ENCODE results near the gene SSR1.
"Not testable (repeated sequence)": the region's sequence is repeated elsewhere in the genome, so short reads cannot be mapped to it uniquely, and the experiment has no call there.

SSR1 gene

DNA sequence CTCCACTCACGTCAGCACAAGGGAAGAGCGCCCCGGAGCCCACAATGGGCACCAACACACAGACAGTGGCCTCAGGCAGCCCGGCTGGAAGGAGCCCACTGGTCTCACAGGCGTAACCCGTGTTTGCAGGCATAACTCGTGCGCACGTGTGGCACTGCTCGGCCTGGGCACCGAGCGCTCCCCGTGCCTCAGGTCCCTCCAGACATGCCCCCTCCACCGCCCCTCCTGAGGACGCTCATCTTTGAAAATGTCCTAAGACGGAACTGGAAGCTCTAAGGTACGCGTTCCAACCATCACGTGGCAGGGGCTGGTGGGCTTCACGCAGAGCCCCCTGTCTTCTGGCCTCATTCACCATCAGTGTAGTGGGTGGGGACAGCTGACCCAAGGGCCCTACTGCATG, 44.6 kb downstream of the SSR1 start:
- Histone ChIP-seq H3K4ac (ENCODE audit: low read depth, low read length) (no peak overlapping the region), H3K4me2 (ENCODE audit: low read length) (no peak overlapping the region), H3K36me3 (ENCODE audit: control insufficient read depth in 1 of 2, insufficient read depth in 2 of 2, low read length in 2 of 2) (no peaks in the 10 kb centered on the region), H3K4me3 (ENCODE audit: low read depth, low read length) (no peak overlapping the region), H3K18ac (ENCODE audit: low read length) (no peak overlapping the region), H4K8ac (ENCODE audit: low read depth, low read length) (no peak overlapping the region), H2BK5ac (ENCODE audit: low read depth, low read length, poor library complexity) (no peak overlapping the region), H3K27me3 (ENCODE audit: insufficient read depth, low read length) (no peaks in the 10 kb centered on the region), H4K91ac (ENCODE audit: low read depth, low read length) (no peak overlapping the region), H3K14ac (ENCODE audit: low read length) (no peak overlapping the region), H3K79me1 (ENCODE audit: low read length) (no peaks in the 10 kb centered on the region), H4K12ac (ENCODE audit: low read depth, low read length) (no peak overlapping the region), H3K4me1 (ENCODE audit: control insufficient read depth in 1 of 2, insufficient read depth in 2 of 2, low read length in 2 of 2) (peaks cover 0 to 2% of the 10 kb centered on the region in 2 experiments), H3K9me3 (ENCODE audit: insufficient read depth, low read depth, low read length) (peaks cover 5% of the 10 kb centered on the region), H2AK5ac (ENCODE audit: low read length) (no peak overlapping the region), H2BK12ac (ENCODE audit: low read length) (no peak overlapping the region), H3K27ac (ENCODE audit: low read depth, low read length) (no peak overlapping the region), H3K79me2 (ENCODE audit: control insufficient read depth, insufficient read depth, low read length, poor library complexity) (no peaks in the 10 kb centered on the region), H2BK120ac (ENCODE audit: insufficient read depth, low read length, poor library complexity) (no peak overlapping the region), H2AFZ (ENCODE audit: insufficient read depth, low read length, poor library complexity) (no peak overlapping the region), H3K9ac (ENCODE audit: low read length) (no peak overlapping the region), H3K23ac (ENCODE audit: low read length) (no peak overlapping the region)
- DNase-seq = no peak
- no CpG with 5 or more reads among the region's 20 CpGs for WGBS (ENCODE audit: extremely low coverage, insufficient coverage, insufficient read length)

- no peak overlapping the region for H3K14ac ChIP-seq (ENCODE audit: low read length)
- H3K18ac ChIP-seq (ENCODE audit: low read length) = no peak overlapping the region
- H2AK5ac ChIP-seq (ENCODE audit: low read length) = no peak overlapping the region
- H3K4ac ChIP-seq (ENCODE audit: low read depth, low read length) = no peak overlapping the region
- no CpG with 5 or more reads among the region's 13 CpGs for WGBS (ENCODE audit: extremely low coverage, insufficient coverage, insufficient read length)
- no peak overlapping the region for H4K12ac ChIP-seq (ENCODE audit: low read depth, low read length)
- no peaks in the 10 kb centered on the region for H3K79me1 ChIP-seq (ENCODE audit: low read length)
- H3K27me3 ChIP-seq (ENCODE audit: insufficient read depth, low read length) = no peaks in the 10 kb centered on the region
- no peaks in the 10 kb centered on the region for H3K36me3 ChIP-seq (ENCODE audit: control insufficient read depth in 1 of 2, insufficient read depth in 2 of 2, low read length in 2 of 2)
- no peak overlapping the region for H2BK120ac ChIP-seq (ENCODE audit: insufficient read depth, low read length, poor library complexity)
- peaks cover 0 to 2% of the 10 kb centered on the region in 2 experiments for H3K4me1 ChIP-seq (ENCODE audit: control insufficient read depth in 1 of 2, insufficient read depth in 2 of 2, low read length in 2 of 2)
- no peak overlapping the region for H3K4me2 ChIP-seq (ENCODE audit: low read length)
- no peaks in the 10 kb centered on the region for H3K79me2 ChIP-seq (ENCODE audit: control insufficient read depth, insufficient read depth, low read length, poor library complexity)
- no peak overlapping the region for H4K8ac ChIP-seq (ENCODE audit: low read depth, low read length)
- no peak overlapping the region for H3K4me3 ChIP-seq (ENCODE audit: low read depth, low read length)
- no peak overlapping the region for H3K23ac ChIP-seq (ENCODE audit: low read length)
- H3K9me3 ChIP-seq (ENCODE audit: insufficient read depth, low read depth, low read length) = peaks cover 5% of the 10 kb centered on the region
- H4K91ac ChIP-seq (ENCODE audit: low read depth, low read length) = no peak overlapping the region
- DNase-seq = peak in 1 of 2 donors; percentile 29
- no peak overlapping the region for H2BK5ac ChIP-seq (ENCODE audit: low read depth, low read length, poor library complexity)
- no peak overlapping the region for H2BK12ac ChIP-seq (ENCODE audit: low read length)
- no peak overlapping the region for H3K27ac ChIP-seq (ENCODE audit: low read depth, low read length)
- no peak overlapping the region for H2AFZ ChIP-seq (ENCODE audit: insufficient read depth, low read length, poor library complexity)
- no peak overlapping the region for H3K9ac ChIP-seq (ENCODE audit: low read length)
Measured at GRCh38 chr6:7267466-7268091, 45.4 kb downstream of the SSR1 start.

GRCh38 chr6:7267071-7267465, 45.9 kb downstream of the SSR1 start:
- Histone ChIP-seq H2BK5ac (ENCODE audit: low read depth, low read length, poor library complexity) (no peak overlapping the region), H3K4me2 (ENCODE audit: low read length) (no peak overlapping the region), H3K36me3 (ENCODE audit: control insufficient read depth in 1 of 2, insufficient read depth in 2 of 2, low read length in 2 of 2) (no peaks in the 10 kb centered on the region), H4K8ac (ENCODE audit: low read depth, low read length) (no peak overlapping the region), H2BK120ac (ENCODE audit: insufficient read depth, low read length, poor library complexity) (no peak overlapping the region), H3K79me2 (ENCODE audit: control insufficient read depth, insufficient read depth, low read length, poor library complexity) (no peaks in the 10 kb centered on the region), H3K27me3 (ENCODE audit: insufficient read depth, low read length) (no peaks in the 10 kb centered on the region), H4K12ac (ENCODE audit: low read depth, low read length) (no peak overlapping the region), H3K18ac (ENCODE audit: low read length) (no peak overlapping the region), H3K4me3 (ENCODE audit: low read depth, low read length) (no peak overlapping the region), H2AK5ac (ENCODE audit: low read length) (no peak overlapping the region), H3K23ac (ENCODE audit: low read length) (no peak overlapping the region), H3K9me3 (ENCODE audit: insufficient read depth, low read depth, low read length) (peaks cover 5% of the 10 kb centered on the region), H3K79me1 (ENCODE audit: low read length) (no peaks in the 10 kb centered on the region), H3K27ac (ENCODE audit: low read depth, low read length) (no peak overlapping the region), H3K14ac (ENCODE audit: low read length) (no peak overlapping the region), H2BK12ac (ENCODE audit: low read length) (no peak overlapping the region), H3K9ac (ENCODE audit: low read length) (no peak overlapping the region), H3K4me1 (ENCODE audit: control insufficient read depth in 1 of 2, insufficient read depth in 2 of 2, low read length in 2 of 2) (peaks cover 1 to 4% of the 10 kb centered on the region in 2 experiments), H3K4ac (ENCODE audit: low read depth, low read length) (no peak overlapping the region), H2AFZ (ENCODE audit: insufficient read depth, low read length, poor library complexity) (no peak overlapping the region), H4K91ac (ENCODE audit: low read depth, low read length) (no peak overlapping the region)
- DNase-seq = no peak
- whole genome bisulfite sequencing (ENCODE audit: extremely low coverage, insufficient coverage, insufficient read length) = no CpG with 5 or more reads among the region's 8 CpGs

GRCh38 chr6:7265385-7265726, 47.6 kb downstream of the SSR1 start:
- not testable (repeated sequence) for H3K79me1 ChIP-seq (ENCODE audit: low read length); H2BK120ac ChIP-seq (ENCODE audit: insufficient read depth, low read length, poor library complexity); H3K18ac ChIP-seq (ENCODE audit: low read length); DNase-seq; H3K27me3 ChIP-seq (ENCODE audit: insufficient read depth, low read length); H3K9ac ChIP-seq (ENCODE audit: low read length); H2BK5ac ChIP-seq (ENCODE audit: low read depth, low read length, poor library complexity); H2BK12ac ChIP-seq (ENCODE audit: low read length); H3K9me3 ChIP-seq (ENCODE audit: insufficient read depth, low read depth, low read length); H3K4ac ChIP-seq (ENCODE audit: low read depth, low read length); H2AK5ac ChIP-seq (ENCODE audit: low read length); H4K91ac ChIP-seq (ENCODE audit: low read depth, low read length); H3K23ac ChIP-seq (ENCODE audit: low read length); H3K4me2 ChIP-seq (ENCODE audit: low read length); H3K79me2 ChIP-seq (ENCODE audit: control insufficient read depth, insufficient read depth, low read length, poor library complexity); H4K12ac ChIP-seq (ENCODE audit: low read depth, low read length); H4K8ac ChIP-seq (ENCODE audit: low read depth, low read length); H3K27ac ChIP-seq (ENCODE audit: low read depth, low read length); H3K36me3 ChIP-seq (ENCODE audit: control insufficient read depth in 1 of 2, insufficient read depth in 2 of 2, low read length in 2 of 2); H3K14ac ChIP-seq (ENCODE audit: low read length); H3K4me3 ChIP-seq (ENCODE audit: low read depth, low read length); H2AFZ ChIP-seq (ENCODE audit: insufficient read depth, low read length, poor library complexity)
- WGBS (ENCODE audit: extremely low coverage, insufficient coverage, insufficient read length) = no CpG with 5 or more reads among the region's 7 CpGs
- peaks cover 11 to 16% of the 10 kb centered on the region in 2 experiments for H3K4me1 ChIP-seq (ENCODE audit: control insufficient read depth in 1 of 2, insufficient read depth in 2 of 2, low read length in 2 of 2)

All from trophoblast cell (in vitro differentiated cells and primary cell).